ENCODE results near the gene NUB1.

NUB1 gene

GRCh38 chr7:151400626-151401315, 59.2 kb downstream of the NUB1 start:
- H3K79me2 ChIP-seq (ENCODE audit: control insufficient read depth, low read length) = no peaks in the 10 kb centered on the region
- H3K9me2 ChIP-seq (replicated peaks; ENCODE audit: control insufficient read depth, low read length) = no peaks in the 10 kb centered on the region
- H3K4me1 ChIP-seq (ENCODE audit: control insufficient read depth, low read length) = peaks cover 49% of the 10 kb centered on the region
- TF ChIP-seq, protein P1, sequence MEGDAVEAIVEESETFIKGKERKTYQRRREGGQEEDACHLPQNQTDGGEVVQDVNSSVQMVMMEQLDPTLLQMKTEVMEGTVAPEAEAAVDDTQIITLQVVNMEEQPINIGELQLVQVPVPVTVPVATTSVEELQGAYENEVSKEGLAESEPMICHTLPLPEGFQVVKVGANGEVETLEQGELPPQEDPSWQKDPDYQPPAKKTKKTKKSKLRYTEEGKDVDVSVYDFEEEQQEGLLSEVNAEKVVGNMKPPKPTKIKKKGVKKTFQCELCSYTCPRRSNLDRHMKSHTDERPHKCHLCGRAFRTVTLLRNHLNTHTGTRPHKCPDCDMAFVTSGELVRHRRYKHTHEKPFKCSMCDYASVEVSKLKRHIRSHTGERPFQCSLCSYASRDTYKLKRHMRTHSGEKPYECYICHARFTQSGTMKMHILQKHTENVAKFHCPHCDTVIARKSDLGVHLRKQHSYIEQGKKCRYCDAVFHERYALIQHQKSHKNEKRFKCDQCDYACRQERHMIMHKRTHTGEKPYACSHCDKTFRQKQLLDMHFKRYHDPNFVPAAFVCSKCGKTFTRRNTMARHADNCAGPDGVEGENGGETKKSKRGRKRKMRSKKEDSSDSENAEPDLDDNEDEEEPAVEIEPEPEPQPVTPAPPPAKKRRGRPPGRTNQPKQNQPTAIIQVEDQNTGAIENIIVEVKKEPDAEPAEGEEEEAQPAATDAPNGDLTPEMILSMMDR (IDR thresholded peaks at IDR 0.05; ENCODE audit: low read depth, low read length, poor library complexity, severe bottlenecking) = peak; percentile 27
- no peak for TF ChIP-seq EZH2phosphoT487 (IDR thresholded peaks at IDR 0.05; ENCODE audit: borderline replicate concordance, low read length)
- no peaks in the 10 kb centered on the region for H3K27me3 ChIP-seq (ENCODE audit: control insufficient read depth, low read length)
- H3K4me2 ChIP-seq (ENCODE audit: low read length) = peak overlapping the region; percentile 81
- H3K27ac ChIP-seq (ENCODE audit: low read depth, low read length) = peak overlapping the region; percentile 53
- H4K20me1 ChIP-seq (ENCODE audit: control insufficient read depth, insufficient read depth, low read depth, low read length) = no peaks in the 10 kb centered on the region
- H3F3A ChIP-seq (ENCODE audit: control insufficient read depth, insufficient read depth) = no peaks in the 10 kb centered on the region; the same call in none of the 2 replicates
- no peaks in the 10 kb centered on the region for H3K9me3 ChIP-seq (ENCODE audit: control insufficient read depth, insufficient read depth, low read length)
- H3K4me3 ChIP-seq (ENCODE audit: low read length) = peak overlapping the region; percentile 57
- H3K36me3 ChIP-seq (ENCODE audit: control insufficient read depth, low read length) = no peaks in the 10 kb centered on the region

GRCh38 chr7:151402029-151402835, 60.6 kb downstream of the NUB1 start:
- no peak for TF ChIP-seq EZH2phosphoT487 (IDR thresholded peaks at IDR 0.05; ENCODE audit: borderline replicate concordance, low read length)
- TF ChIP-seq, protein P1 (IDR thresholded peaks at IDR 0.05; ENCODE audit: low read depth, low read length, poor library complexity, severe bottlenecking) = no peak
- H3K4me1 ChIP-seq (ENCODE audit: control insufficient read depth, low read length) = peaks cover 48% of the 10 kb centered on the region
- no peaks in the 10 kb centered on the region; the same call in none of the 2 replicates for H3F3A ChIP-seq (ENCODE audit: control insufficient read depth, insufficient read depth)
- H3K9me2 ChIP-seq (replicated peaks; ENCODE audit: control insufficient read depth, low read length) = no peaks in the 10 kb centered on the region
- H3K4me2 ChIP-seq (ENCODE audit: low read length) = no peak overlapping the region
- H3K4me3 ChIP-seq (ENCODE audit: low read length) = no peak overlapping the region
- H3K27me3 ChIP-seq (ENCODE audit: control insufficient read depth, low read length) = no peaks in the 10 kb centered on the region
- H4K20me1 ChIP-seq (ENCODE audit: control insufficient read depth, insufficient read depth, low read depth, low read length) = no peaks in the 10 kb centered on the region
- H3K36me3 ChIP-seq (ENCODE audit: control insufficient read depth, low read length) = no peaks in the 10 kb centered on the region
- no peak overlapping the region for H3K27ac ChIP-seq (ENCODE audit: low read depth, low read length)
- H3K79me2 ChIP-seq (ENCODE audit: control insufficient read depth, low read length) = no peaks in the 10 kb centered on the region
- H3K9me3 ChIP-seq (ENCODE audit: control insufficient read depth, insufficient read depth, low read length) = no peaks in the 10 kb centered on the region

GRCh38 chr7:151403764-151404163, 62.2 kb downstream of the NUB1 start:
- H3K27me3 ChIP-seq (ENCODE audit: control insufficient read depth, low read length) = no peaks in the 10 kb centered on the region
- H3K9me2 ChIP-seq (replicated peaks; ENCODE audit: control insufficient read depth, low read length) = no peaks in the 10 kb centered on the region
- H3F3A ChIP-seq (ENCODE audit: control insufficient read depth, insufficient read depth) = no peaks in the 10 kb centered on the region; the same call in none of the 2 replicates
- H3K79me2 ChIP-seq (ENCODE audit: control insufficient read depth, low read length) = no peaks in the 10 kb centered on the region
- no peak overlapping the region for H3K27ac ChIP-seq (ENCODE audit: low read depth, low read length)
- TF ChIP-seq, protein P1 (IDR thresholded peaks at IDR 0.05; ENCODE audit: low read depth, low read length, poor library complexity, severe bottlenecking) = no peak
- no peak for TF ChIP-seq EZH2phosphoT487 (IDR thresholded peaks at IDR 0.05; ENCODE audit: borderline replicate concordance, low read length)
- H3K36me3 ChIP-seq (ENCODE audit: control insufficient read depth, low read length) = no peaks in the 10 kb centered on the region
- no peak overlapping the region for H3K4me2 ChIP-seq (ENCODE audit: low read length)
- no peaks in the 10 kb centered on the region for H3K9me3 ChIP-seq (ENCODE audit: control insufficient read depth, insufficient read depth, low read length)
- no peak overlapping the region for H3K4me3 ChIP-seq (ENCODE audit: low read length)
- no peaks in the 10 kb centered on the region for H4K20me1 ChIP-seq (ENCODE audit: control insufficient read depth, insufficient read depth, low read depth, low read length)
- H3K4me1 ChIP-seq (ENCODE audit: control insufficient read depth, low read length) = peaks cover 37% of the 10 kb centered on the region
